Esophagus muscularis mucosa (tissue), 3 donors: ENCODE data around the gene NPIPB9.

Experiments used
- CTCF ChIP-seq, 3 experiments: fragments of 200-600 bp in 2 of 3; fragments of 450-650 bp in 1 of 3; sonication (generic) in 2 of 3; IDR thresholded peaks; one replicate each; pipeline ENCODE4 v1.5.1; 2017 to 2019; ENCODE audit warnings: antibody characterized with exemption in 3 of 3, mild to moderate bottlenecking in 2 of 3, moderate library complexity in 1 of 3
- POLR2A ChIP-seq: fragments of 450-650 bp; IDR thresholded peaks from one replicate; pipeline ENCODE4 v1.6.1; 2017; ENCODE audit warnings: antibody characterized with exemption, moderate library complexity, mild to moderate bottlenecking, low read depth

- TF ChIP-seq CTCF (IDR thresholded peaks at IDR 0.05): no peak
- TF ChIP-seq POLR2A: no peak
These were observed 70.4 kb downstream of the NPIPB9 start for GRCh38 chr16:28821874-28822519.
